ENCODE data around the gene LEPR. TPM values are rescaled to one million over a fixed set of nuclear protein-coding genes. Genes with fewer than 3 reads are reported as not detected.
"Not testable (repeated sequence)": the region's sequence is repeated elsewhere in the genome, so short reads cannot be mapped to it uniquely, and the experiment has no call there.

Gene LEPR
- total RNA-seq, 1 experiment from 2014 or later, result 7.0 TPM

DNA sequence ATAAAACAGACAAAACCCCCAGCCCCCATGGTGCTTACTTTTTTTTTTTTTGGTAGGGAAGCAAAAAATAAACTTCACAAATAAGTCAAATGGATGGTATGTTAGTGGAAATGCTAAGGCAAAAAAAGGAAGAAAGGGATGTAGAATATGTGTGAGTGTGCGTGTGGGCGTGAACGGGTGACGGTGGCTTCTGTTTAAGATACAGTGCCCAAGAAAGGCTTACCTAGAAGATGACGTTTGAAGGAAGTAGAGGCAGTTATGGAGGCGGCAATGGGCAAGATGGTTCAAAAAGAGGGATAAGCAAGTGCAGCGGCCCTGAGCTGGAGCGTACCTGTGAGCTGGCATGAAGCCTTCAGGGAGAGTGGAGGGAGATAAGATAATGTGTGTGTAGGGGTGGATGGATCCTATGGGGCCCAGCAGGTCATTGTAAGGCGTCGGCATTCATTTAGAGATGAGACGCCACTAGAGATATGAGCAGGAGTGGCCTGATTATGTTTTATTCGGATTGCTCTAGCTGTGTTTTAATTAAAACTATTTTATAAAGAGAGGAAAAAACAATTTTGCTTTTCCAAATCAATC, 19.9 kb downstream of the LEPR start:
- no peak overlapping the region for H3K4me3 ChIP-seq (ENCODE audit: insufficient read depth, low read depth, low read length)
- no peaks in the 10 kb centered on the region for H3K36me3 ChIP-seq (replicated peaks; ENCODE audit: control insufficient read depth, insufficient read depth, low read length)
- H3K27me3 ChIP-seq (ENCODE audit: control insufficient read depth, insufficient read depth, low read length), result no peaks in the 10 kb centered on the region
- no peak for DNase-seq

DNA sequence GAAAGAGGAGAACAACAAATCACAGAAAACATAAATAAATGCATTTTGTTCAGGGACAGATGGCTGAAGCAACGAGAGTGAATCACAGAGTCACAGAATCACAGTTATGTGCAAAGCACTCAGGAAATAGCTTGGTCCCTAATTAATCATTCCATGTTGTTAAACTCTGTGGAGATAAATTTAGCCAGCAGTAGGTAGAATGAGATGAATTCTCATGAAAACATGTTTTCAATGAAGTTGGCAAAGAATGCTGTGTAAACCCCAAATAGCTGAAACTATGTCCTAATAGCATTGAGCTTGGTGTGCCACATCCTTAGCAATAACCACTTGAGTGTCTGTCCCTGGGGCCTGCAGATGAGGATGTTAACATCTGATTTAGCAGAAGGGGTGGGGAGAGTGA, 20.4 kb downstream of the LEPR start:
- no peak for DNase-seq
- no peaks in the 10 kb centered on the region for H3K27me3 ChIP-seq (ENCODE audit: control insufficient read depth, insufficient read depth, low read length)
- no peaks in the 10 kb centered on the region for H3K36me3 ChIP-seq (replicated peaks; ENCODE audit: control insufficient read depth, insufficient read depth, low read length)
- no peak overlapping the region for H3K4me3 ChIP-seq (ENCODE audit: insufficient read depth, low read depth, low read length)

DNA sequence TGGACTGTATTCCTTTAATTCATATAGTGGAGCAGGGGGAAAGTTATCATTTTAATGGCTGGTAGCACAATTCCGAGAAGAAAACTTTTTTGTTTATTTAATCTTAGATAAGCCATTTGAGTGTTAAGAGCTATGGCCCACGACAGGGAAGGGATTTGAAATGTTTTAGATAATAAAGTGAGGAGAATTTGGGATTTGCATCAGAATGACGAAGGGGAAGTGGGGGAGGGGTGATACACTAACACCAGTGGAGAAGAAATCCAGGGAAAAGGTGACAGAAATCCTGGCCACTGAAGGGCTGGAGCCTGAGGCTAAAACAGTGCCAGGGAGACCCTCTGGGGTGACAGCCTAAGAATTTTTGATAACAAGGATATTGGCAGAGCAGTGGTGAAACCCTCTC, 21.0 kb downstream of the LEPR start:
- Histone ChIP-seq H3K4me3 (ENCODE audit: insufficient read depth, low read depth, low read length) (no peak overlapping the region), H3K36me3 (replicated peaks; ENCODE audit: control insufficient read depth, insufficient read depth, low read length) (no peaks in the 10 kb centered on the region), H3K27me3 (ENCODE audit: control insufficient read depth, insufficient read depth, low read length) (no peaks in the 10 kb centered on the region)
- DNase-seq, result no peak

DNA sequence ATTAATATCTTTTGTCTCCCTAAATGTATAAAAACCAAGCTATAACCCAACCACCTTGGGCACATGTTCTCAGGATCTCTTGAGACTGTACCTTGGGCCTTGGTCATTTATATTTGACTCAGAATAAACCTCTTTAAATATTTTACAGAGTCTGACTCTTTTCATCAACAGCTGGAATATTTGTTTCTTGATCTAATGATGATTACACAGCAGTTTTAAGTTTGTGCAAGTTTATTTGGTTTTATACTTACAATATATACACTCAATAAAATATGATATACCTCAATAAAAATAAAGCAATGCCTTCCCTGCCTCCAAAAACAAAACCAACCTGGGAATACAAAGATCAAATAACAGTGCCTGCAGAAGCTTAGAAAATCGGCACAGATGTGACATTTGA, 22.0 kb downstream of the LEPR start:
- Histone ChIP-seq H3K36me3 (replicated peaks; ENCODE audit: control insufficient read depth, insufficient read depth, low read length) (no peaks in the 10 kb centered on the region), H3K4me3 (ENCODE audit: insufficient read depth, low read depth, low read length) (no peak overlapping the region), H3K27me3 (ENCODE audit: control insufficient read depth, insufficient read depth, low read length) (no peaks in the 10 kb centered on the region)
- DNase-seq, result no peak

DNA sequence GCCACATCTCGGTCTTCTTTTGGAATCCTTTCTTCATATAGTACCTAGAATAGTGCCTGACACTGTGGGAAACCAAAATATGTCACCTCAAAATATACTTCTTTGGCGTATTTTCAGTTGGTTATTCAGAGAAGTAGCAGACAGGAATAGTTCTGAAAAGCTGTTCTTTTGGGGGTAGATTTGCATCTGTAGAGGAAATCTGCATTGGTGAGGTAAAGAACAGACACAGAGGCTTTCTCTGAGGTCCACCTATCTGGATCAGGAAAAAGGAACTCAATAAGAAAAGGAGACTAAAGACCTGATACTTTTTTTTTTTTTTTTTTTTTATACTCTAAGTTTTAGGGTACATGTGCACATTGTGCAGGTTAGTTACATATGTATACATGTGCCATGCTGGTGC, 23.2 kb downstream of the LEPR start:
- Histone ChIP-seq H3K27me3 (ENCODE audit: control insufficient read depth, insufficient read depth, low read length) (no peaks in the 10 kb centered on the region), H3K4me3 (ENCODE audit: insufficient read depth, low read depth, low read length) (no peak overlapping the region), H3K36me3 (replicated peaks; ENCODE audit: control insufficient read depth, insufficient read depth, low read length) (no peaks in the 10 kb centered on the region)
- no peak for DNase-seq

DNA sequence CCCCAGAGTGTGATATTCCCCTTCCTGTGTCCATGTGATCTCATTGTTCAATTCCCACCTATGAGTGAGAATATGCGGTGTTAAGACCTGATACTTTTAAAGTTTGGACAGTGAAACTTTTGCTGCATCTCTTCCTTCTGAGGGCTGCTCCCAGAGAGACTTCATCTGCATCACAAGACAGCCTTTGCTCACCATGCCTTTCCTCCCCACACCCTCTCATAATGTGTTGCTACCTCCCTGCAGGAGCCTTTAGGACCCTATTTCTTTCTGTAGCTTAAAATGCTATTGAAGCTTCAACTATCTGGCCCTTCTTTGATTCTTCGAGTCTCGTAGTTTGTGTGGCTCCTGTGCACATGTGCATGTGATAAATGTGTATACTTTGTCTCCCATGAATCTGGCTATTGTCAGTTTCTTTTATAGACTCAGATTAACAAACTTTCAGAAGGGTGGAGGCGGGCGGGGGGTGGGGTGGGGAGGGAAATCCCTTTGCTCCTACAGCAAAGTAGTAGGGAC, 23.7 kb downstream of the LEPR start:
- no peak overlapping the region for H3K4me3 ChIP-seq (ENCODE audit: insufficient read depth, low read depth, low read length)
- H3K27me3 ChIP-seq (ENCODE audit: control insufficient read depth, insufficient read depth, low read length), result no peaks in the 10 kb centered on the region
- H3K36me3 ChIP-seq (replicated peaks; ENCODE audit: control insufficient read depth, insufficient read depth, low read length), result no peaks in the 10 kb centered on the region
- peak; percentile 51 for DNase-seq

DNA sequence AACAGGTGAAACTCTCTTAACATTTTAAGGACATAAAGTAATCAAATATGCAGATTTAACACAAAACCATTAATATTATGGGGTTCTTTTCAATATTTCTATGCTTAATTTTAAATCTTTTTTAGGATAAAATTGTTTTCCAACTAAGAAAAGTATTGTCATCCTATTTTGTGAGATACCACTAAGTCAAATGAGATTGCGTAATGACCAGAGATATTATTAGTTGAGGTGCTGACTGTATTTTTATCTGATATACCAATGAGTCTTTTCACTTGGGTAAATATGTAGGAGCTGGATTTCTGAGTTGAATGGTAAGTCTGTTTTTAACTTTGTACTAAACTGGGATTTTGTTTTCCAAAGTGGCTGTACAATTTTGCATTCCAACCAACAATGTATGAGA, 25.4 kb downstream of the LEPR start:
- H3K4me3 ChIP-seq (ENCODE audit: insufficient read depth, low read depth, low read length), result no peak overlapping the region
- no peak for DNase-seq
- no peaks in the 10 kb centered on the region for H3K27me3 ChIP-seq (ENCODE audit: control insufficient read depth, insufficient read depth, low read length)
- no peaks in the 10 kb centered on the region for H3K36me3 ChIP-seq (replicated peaks; ENCODE audit: control insufficient read depth, insufficient read depth, low read length)

DNA sequence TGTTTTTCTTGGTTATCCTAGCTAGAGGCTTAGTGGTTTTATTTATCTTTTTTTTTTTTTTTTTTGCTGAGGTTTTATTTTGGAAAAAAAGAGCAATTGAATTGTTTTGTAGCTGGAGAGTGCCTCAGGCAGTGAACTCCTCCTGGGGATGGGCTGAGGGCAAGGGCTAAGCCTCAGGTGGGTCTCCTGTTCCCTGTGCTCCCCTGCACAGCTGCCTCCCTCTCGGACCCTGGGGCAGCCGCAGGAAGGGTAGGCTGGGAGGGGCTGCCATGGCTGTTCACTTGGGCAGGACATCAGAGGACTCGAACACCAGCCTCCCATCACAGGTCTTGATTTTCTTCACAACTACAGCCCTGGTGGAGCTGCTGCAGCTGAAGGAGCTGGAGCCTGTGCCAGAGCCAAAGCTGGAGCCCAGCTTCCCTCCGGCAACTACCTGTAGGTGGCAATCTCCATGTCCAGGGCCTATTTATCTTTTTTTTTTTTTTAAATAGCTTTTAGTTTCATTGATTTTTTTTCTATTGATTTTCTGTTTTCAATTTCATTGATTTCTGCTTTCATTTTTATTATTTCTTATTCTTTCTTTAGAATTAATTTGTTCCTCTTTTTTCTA, 28.9 kb downstream of the LEPR start:
- no peaks in the 10 kb centered on the region for H3K27me3 ChIP-seq (ENCODE audit: control insufficient read depth, insufficient read depth, low read length)
- H3K36me3 ChIP-seq (replicated peaks; ENCODE audit: control insufficient read depth, insufficient read depth, low read length), result no peaks in the 10 kb centered on the region
- no peak overlapping the region for H3K4me3 ChIP-seq (ENCODE audit: insufficient read depth, low read depth, low read length)
- peak; percentile 43 for DNase-seq

DNA sequence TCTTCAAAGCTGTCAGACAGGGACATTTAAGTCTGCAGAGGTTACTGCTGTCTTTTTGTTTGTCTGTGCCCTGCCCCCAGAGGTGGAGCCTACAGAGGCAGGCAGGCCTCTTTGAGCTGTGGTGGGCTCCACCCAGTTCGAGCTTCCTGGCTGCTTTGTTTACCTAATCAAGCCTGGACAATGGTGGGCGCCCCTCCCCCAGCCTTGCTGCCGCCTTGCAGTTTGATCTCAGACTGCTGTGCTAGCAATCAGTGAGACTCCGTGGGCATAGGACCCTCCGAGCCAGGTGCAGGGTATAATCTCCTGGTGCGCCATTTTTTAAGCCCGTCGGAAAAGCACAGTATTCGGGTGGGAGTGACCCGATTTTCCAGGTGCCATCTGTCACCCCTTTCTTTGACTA, 35.2 kb downstream of the LEPR start:
- not testable (repeated sequence) for H3K27me3 ChIP-seq (ENCODE audit: control insufficient read depth, insufficient read depth, low read length); H3K4me3 ChIP-seq (ENCODE audit: insufficient read depth, low read depth, low read length); DNase-seq; H3K36me3 ChIP-seq (replicated peaks; ENCODE audit: control insufficient read depth, insufficient read depth, low read length)

DNA sequence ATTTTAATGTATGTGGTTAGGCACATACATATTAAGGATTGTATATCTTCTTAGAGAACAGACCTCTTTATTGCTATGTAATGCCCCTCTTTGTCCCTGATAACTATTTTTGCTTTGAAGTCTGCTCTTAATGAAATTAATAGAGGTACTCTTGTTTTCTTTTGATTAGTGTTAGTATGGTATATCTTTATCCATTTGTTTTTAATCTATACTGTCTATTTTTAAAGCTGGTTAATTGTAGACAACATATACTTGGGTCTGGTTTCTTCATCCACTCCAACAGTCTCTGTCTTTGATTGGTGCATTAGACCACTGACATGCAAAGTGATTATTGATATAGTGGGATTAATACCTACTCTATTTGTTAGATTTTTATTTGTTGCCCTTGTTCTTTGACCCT, 36.0 kb downstream of the LEPR start:
- H3K36me3 ChIP-seq (replicated peaks; ENCODE audit: control insufficient read depth, insufficient read depth, low read length), result no peaks in the 10 kb centered on the region
- no peak for DNase-seq
- no peak overlapping the region for H3K4me3 ChIP-seq (ENCODE audit: insufficient read depth, low read depth, low read length)
- no peaks in the 10 kb centered on the region for H3K27me3 ChIP-seq (ENCODE audit: control insufficient read depth, insufficient read depth, low read length)

DNA sequence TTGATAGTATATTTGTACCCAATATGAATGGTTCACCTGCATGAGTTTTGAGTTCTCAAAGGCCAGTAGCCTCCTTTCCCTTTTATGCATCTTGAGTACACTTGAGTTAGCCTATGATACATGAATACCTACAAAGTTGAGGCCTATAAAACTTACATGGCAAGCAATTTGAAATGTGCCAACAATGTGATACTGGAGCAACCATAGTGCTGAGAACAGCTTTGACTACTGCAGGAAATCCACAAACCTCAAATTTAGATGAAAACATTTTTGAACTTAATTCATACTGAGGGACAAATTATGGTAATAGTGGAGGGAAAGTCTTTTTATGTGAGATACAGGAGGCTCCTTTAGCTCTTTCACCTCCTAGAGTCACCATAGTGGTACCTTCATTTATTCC, 37.4 kb downstream of the LEPR start:
- H3K27me3 ChIP-seq (ENCODE audit: control insufficient read depth, insufficient read depth, low read length), result no peaks in the 10 kb centered on the region
- no peak overlapping the region for H3K4me3 ChIP-seq (ENCODE audit: insufficient read depth, low read depth, low read length)
- DNase-seq, result no peak
- no peaks in the 10 kb centered on the region for H3K36me3 ChIP-seq (replicated peaks; ENCODE audit: control insufficient read depth, insufficient read depth, low read length)

DNA sequence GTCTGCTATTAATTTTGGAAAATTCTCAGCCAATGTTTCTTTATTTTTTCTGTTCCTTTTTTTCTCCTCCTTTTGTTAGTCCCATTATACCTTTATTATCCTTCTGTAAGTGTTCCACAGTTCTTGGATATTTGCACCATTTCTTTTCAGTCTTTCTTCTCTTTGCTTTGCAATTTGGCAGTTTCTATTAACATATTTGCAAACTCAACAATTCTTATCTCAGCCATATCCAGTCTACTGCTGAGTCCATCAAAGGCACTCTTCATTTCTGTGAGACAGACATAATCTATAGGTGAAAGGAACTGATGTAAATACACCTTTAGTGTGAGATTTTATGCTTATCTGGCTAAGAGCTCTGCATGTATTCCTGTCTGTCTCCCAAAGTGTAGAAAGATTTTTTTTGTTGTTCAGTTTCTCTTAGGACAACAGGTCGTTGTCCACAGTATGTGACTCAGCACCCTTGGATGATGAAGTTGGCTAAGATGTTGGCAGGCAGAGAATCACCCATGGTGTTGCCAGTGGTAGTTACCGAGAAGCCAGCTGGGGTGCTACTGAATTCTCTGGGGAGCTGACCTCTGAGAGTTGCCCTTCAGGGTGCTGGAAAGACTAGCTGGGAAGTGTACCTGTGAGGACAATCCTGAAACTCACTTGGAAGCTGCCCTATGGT, 38.4 kb downstream of the LEPR start:
- DNase-seq, result no peak
- no peak overlapping the region for H3K4me3 ChIP-seq (ENCODE audit: insufficient read depth, low read depth, low read length)
- H3K36me3 ChIP-seq (replicated peaks; ENCODE audit: control insufficient read depth, insufficient read depth, low read length), result no peaks in the 10 kb centered on the region
- H3K27me3 ChIP-seq (ENCODE audit: control insufficient read depth, insufficient read depth, low read length), result no peaks in the 10 kb centered on the region

DNA sequence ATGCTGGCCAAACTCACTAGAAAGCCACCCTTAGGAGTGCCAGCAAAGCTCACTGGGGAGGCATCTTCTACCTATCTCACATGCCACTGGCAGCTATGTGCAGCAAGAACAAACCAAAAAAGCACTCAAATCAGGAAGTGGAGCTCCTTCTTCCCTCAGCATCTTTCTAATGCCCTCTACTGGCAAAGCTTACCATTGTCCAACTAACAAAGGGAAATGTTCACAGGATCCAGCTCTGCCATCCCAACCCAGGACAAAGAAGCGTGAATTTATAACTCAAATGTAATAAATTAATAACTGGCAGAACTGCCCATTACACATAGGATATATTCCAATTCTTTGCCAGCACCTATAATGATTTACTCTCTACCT, 38.9 kb downstream of the LEPR start:
- peak; percentile 41 for DNase-seq
- H3K27me3 ChIP-seq (ENCODE audit: control insufficient read depth, insufficient read depth, low read length), result no peaks in the 10 kb centered on the region
- H3K36me3 ChIP-seq (replicated peaks; ENCODE audit: control insufficient read depth, insufficient read depth, low read length), result no peaks in the 10 kb centered on the region
- H3K4me3 ChIP-seq (ENCODE audit: insufficient read depth, low read depth, low read length), result no peak overlapping the region

DNA sequence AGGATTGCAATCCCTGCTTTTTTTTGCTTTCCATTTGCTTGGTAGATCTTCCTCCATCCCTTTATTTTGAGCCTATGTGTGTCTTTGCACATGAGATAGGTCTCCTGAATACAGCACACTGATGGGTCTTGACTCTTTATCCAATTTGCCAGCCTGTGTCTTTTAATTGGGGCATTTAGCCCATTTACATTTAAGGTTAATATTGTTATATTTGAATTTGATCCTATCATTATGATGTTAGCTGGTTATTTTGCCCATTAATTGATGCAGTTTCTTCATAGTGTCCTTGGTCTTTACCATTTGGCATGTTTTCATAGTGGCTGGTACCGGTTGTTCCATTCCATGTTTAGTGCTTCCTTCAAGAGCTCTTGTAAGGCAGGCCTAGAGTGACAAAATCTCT, 45.4 kb downstream of the LEPR start:
- not testable (repeated sequence) for H3K4me3 ChIP-seq (ENCODE audit: insufficient read depth, low read depth, low read length); H3K27me3 ChIP-seq (ENCODE audit: control insufficient read depth, insufficient read depth, low read length); H3K36me3 ChIP-seq (replicated peaks; ENCODE audit: control insufficient read depth, insufficient read depth, low read length); DNase-seq

DNA sequence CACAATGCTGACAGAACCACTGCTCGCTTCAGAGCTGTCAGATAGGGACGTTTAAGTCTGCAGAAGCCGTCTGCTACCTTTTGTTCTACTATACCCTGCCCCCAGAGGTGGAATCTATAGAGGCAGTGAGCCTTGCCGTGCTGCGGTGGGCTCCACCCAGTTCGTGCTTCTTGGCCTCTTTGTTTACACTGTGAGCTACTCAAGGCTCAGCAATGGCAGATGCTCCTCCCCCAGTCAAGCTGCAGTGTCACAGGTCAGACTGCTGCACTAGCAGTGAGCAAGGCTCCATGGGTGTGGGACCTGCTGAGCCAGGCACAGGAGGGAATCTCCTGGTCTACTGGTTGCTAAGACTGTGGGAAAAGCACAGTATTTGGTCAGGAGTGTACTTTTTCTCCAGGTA, 47.1 kb downstream of the LEPR start:
- Histone ChIP-seq H3K36me3 (replicated peaks; ENCODE audit: control insufficient read depth, insufficient read depth, low read length) (no peaks in the 10 kb centered on the region), H3K27me3 (ENCODE audit: control insufficient read depth, insufficient read depth, low read length) (no peaks in the 10 kb centered on the region), H3K4me3 (ENCODE audit: insufficient read depth, low read depth, low read length) (no peak overlapping the region)
- DNase-seq, result peak; percentile 30
